Measurements from ENCODE around the gene FBXL5. TPM values are rescaled to one million over a fixed set of nuclear protein-coding genes. Genes with fewer than 3 reads are reported as not detected.

The FBXL5 gene
- total and polyA plus RNA-seq, 2 of the 13 experiments (the other 11 are each of a cell fraction or from before 2014, with no cell fraction given) = 17.4 to 45.3 TPM

DNA sequence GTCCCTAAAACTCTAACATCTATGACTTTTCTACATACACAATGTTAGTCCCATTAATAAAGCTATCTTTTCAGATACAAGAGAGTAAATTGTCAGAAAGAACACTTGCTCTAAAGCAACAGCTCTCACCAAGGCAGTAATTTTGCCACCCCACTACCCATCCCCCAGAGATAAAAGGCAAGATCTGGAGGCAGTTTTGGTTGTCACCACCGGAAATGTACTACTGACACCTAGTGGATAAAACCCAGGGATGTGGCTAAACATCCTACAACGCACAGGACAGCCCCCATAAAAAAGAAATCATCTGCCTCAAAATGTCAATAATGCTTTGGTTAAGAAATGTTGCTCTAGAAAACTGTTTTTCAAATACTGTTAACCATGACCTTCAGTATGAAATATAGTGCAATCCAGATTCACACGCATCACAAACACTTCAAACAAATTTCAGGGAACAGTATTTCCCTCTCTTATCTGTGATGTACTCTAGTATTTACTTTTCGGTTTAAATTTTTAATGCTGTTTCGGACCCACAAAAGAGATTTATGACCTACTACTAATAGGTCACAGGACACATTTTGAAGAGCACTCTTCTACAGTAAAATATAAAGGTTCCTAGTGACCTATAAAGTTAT lies 5.1 kb downstream of the FBXL5 start (continued):
- no peak for TF ChIP-seq SSRP1 (CRISPR knock-in tag; IDR thresholded peaks at IDR 0.05)
- TF ChIP-seq KAT8 (CRISPR knock-in tag; IDR thresholded peaks at IDR 0.05) = 0 out of 2 replicates have a peak, but pooled peaks have one; percentile 25
- no peak for TF ChIP-seq DMTF1 (CRISPR knock-in tag; IDR thresholded peaks at IDR 0.05)
- peak; percentile 20 for TF ChIP-seq TEAD3 (CRISPR knock-in tag; optimal IDR thresholded peaks at IDR 0.05; ENCODE audit: borderline replicate concordance)
- no peak for TF ChIP-seq CREB3 (CRISPR knock-in tag; IDR thresholded peaks at IDR 0.05)
- TF ChIP-seq ZNF652 (CRISPR knock-in tag; IDR thresholded peaks at IDR 0.05; ENCODE audit: borderline replicate concordance, low read depth) = no peak; the same call in 1 of the 2 replicates
- 0 out of 2 replicates have a peak, but pooled peaks have one; percentile 15 for TF ChIP-seq ELF3 (CRISPR knock-in tag; IDR thresholded peaks at IDR 0.05)
- no peak for TF ChIP-seq ZNF557 (CRISPR knock-in tag; IDR thresholded peaks at IDR 0.05)
- TF ChIP-seq, protein P1, sequence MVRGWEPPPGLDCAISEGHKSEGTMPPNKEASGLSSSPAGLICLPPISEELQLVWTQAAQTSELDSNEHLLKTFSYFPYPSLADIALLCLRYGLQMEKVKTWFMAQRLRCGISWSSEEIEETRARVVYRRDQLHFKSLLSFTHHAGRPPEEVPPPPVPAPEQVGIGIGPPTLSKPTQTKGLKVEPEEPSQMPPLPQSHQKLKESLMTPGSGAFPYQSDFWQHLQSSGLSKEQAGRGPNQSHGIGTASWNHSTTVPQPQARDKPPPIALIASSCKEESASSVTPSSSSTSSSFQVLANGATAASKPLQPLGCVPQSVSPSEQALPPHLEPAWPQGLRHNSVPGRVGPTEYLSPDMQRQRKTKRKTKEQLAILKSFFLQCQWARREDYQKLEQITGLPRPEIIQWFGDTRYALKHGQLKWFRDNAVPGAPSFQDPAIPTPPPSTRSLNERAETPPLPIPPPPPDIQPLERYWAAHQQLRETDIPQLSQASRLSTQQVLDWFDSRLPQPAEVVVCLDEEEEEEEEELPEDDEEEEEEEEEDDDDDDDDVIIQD (CRISPR knock-in tag; IDR thresholded peaks at IDR 0.05; ENCODE audit: low read depth) = 0 out of 2 replicates have a peak, but pooled peaks have one; percentile 34
- TF ChIP-seq CBX5 (CRISPR knock-in tag; IDR thresholded peaks at IDR 0.05; ENCODE audit: borderline replicate concordance) = no peak
- 0 out of 4 replicates have a peak, but pooled peaks of 1 of the 2 experiments have one; percentile 35 for TF ChIP-seq HMGXB4 (CRISPR knock-in tag; IDR thresholded peaks at IDR 0.05; ENCODE audit: borderline replicate concordance in 1 of 2, low read depth in 1 of 2)
- no peak for TF ChIP-seq RNF2 (conservative IDR thresholded peaks at IDR 0.05; ENCODE audit: low read depth)
- peak; percentile 38; the same call in 1 of the 2 replicates for TF ChIP-seq ZMYM4 (CRISPR knock-in tag; IDR thresholded peaks at IDR 0.05)
